A673 (cell line): ENCODE results near the gene ANO7.

Source experiments
- EZH2 ChIP-seq: fragments of 200-600 bp; sonication (generic); IDR thresholded peaks from 2 replicates; pipeline ENCODE4 v1.6.1; 2017; ENCODE audit warnings: borderline replicate concordance, low read depth, mild to moderate bottlenecking, mixed read lengths, antibody characterized with exemption, low read length; ENCODE audit not compliant: poor library complexity, severe bottlenecking
- TF ChIP-seq, protein P1 (sequence below): fragments of 300-800, 200-600 bp; sonication (generic); conservative IDR thresholded peaks from 2 replicates; pipeline ENCODE4 v1.5.1; 2017; ENCODE audit warnings: low read depth, mild to moderate bottlenecking, antibody characterized with exemption, low read length, moderate library complexity, mixed read lengths

DNA sequence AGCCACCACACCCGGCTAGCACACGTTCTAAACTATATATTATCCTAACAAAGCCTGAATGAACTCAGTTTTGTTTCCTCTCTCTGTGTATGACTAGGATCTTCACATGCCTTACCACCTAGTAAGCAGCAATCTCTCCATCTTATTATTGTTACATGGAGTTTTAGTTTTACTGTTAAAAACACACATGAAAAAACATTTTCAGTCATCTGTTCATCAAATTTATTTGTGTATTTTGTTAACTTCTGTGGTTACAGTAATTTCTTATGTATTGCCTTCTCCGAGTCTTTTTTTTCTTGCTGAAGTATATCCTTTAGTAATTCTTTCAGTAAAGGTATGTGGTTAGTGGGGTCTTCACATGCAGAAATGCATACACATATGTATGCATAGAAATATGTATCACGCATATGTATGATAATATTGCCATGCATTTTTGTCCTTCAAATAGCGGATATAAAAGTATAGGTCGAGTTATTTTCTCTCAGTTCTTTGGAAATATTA, 31.4 kb downstream of the ANO7 start:
- TF ChIP-seq, protein P1, sequence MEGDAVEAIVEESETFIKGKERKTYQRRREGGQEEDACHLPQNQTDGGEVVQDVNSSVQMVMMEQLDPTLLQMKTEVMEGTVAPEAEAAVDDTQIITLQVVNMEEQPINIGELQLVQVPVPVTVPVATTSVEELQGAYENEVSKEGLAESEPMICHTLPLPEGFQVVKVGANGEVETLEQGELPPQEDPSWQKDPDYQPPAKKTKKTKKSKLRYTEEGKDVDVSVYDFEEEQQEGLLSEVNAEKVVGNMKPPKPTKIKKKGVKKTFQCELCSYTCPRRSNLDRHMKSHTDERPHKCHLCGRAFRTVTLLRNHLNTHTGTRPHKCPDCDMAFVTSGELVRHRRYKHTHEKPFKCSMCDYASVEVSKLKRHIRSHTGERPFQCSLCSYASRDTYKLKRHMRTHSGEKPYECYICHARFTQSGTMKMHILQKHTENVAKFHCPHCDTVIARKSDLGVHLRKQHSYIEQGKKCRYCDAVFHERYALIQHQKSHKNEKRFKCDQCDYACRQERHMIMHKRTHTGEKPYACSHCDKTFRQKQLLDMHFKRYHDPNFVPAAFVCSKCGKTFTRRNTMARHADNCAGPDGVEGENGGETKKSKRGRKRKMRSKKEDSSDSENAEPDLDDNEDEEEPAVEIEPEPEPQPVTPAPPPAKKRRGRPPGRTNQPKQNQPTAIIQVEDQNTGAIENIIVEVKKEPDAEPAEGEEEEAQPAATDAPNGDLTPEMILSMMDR: no peak
- TF ChIP-seq EZH2: no peak
